ENCODE data around the gene TSPAN9.

The TSPAN9 gene

DNA sequence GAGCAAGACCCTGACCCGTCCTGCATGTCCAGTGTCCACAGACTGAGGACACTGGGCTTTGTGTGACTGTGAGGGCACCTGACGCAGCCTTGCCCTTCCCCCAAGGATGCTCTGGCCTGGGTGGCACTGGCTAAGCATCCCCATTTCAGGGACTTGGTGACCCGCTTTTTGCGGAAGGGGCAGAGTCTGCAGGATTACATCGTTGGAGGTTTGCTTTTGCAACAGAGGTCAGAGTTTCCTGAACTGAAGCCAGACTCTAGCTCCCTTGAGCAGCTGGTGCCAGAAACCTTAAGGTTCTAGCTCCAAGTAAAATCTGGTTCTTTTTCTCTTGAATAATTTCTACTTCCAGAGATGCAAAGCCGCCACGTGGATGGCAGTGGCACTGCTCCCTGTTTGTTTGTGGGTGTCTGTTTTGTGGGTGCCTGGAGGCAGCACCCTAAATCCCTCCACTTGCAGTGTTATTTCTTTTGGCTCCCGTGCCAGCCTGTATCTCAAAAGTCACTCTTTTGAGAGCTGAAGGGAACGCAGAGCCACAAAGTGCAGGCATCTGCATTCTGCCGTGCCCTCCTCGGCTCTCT is 184.7 kb downstream of the TSPAN9 start:
- DNase-seq: no peak

DNA sequence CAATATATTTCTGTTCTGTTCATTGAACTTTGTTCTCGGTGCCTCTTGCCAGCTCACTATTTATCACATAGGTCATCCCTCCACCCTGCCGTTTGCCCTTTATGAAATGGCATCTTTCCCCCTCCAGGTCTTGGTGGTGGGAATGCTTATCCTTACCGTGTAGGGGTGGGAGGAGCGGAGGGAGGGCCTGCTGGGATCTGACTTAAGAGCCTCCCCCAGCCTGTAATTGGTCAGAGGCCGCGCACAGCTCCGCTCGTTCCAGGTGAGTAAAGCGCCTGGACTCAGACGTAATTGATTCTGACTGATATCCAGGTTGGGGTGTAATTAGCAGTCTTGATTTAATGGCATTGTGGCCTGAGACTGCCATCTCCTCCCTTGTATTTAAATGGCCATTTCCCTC is 185.3 kb downstream of the TSPAN9 start:
- no peak for DNase-seq

DNA sequence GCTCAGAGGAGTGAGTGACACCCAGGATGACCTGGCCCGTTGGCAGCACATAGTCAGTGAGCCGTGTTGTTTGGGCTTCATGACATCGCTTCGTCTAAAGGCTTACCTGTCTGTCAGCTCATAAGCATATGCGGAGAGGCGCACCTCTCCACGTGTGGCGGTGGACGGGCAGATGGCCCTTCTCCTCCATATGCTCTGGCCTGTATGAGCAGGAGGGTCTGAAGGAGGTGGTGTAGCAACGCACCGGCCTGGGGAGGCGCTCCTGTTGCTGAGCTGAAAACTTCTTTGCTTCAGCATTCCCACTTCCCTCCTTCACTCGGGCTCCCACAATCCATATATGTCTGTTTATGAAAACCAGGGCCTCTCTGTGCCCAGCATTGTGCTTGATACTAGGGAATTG is 186.1 kb downstream of the TSPAN9 start:
- no peak for DNase-seq

DNA sequence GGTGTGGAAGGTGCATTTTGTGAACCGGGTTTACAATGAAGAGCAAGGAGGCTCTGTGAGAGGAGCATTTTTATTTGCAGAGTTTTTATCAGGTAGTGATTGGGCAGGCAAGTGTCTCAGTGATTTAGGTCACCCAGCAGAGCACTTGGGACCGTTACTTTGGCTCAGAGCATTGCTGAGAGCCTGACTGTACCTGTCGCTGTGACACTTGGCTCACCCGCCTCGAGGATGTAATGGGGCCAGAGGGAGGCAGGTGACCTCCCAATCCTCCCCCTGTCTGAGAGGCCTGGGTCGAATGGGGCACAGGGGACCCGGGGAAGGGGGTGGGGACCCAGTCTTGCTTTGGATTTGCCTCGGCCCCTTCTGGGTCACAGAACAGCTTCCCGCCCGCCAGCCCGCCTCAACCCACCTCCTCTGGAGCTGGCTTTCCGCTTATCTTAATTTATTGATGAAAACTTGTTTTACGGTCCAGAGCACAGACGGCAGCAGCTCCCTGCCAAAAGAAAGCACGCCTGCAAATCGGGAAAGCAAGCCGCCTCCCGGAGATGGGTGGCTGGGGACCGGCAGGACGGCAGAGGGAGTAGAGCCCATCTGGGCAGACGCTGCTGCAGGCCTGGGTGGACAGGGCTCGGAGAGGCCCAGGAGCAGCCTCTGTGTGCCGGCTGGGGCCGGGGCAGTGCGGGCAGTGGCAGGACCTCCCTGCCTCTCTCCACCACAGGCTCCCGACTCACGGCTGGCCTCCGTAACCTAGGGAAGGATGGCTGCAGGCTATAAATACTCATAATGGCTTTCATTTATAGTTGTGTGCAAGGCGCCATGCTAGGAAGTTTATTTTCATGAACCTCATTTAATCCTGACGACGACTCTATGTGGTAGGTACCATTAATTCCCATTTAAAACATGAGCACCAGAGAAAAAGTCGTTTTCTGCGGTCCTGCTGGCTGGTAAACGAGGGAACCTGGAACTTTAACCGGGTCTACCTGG is 187.1 kb downstream of the TSPAN9 start:
- no peak for DNase-seq

DNA sequence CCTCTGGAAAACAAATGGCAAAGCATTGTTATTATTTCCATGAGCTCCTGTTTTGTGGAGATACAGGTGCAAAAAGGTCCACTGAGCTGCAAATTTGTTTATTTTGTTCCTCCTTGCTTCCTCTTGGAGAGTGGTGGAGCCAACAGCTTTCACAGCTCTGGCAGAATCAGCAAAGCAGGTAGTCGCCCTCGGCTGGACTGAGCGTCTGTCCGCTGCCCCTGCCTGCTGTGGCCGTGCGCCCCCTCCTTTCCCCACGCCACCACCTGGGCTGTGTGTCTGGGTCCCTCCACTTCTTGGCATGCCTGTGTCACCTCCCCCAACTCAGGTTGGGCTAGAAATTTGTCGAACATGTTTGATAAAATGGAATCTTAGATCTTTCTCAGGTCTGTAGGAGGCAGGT is 188.2 kb downstream of the TSPAN9 start:
- DNase-seq: no peak

DNA sequence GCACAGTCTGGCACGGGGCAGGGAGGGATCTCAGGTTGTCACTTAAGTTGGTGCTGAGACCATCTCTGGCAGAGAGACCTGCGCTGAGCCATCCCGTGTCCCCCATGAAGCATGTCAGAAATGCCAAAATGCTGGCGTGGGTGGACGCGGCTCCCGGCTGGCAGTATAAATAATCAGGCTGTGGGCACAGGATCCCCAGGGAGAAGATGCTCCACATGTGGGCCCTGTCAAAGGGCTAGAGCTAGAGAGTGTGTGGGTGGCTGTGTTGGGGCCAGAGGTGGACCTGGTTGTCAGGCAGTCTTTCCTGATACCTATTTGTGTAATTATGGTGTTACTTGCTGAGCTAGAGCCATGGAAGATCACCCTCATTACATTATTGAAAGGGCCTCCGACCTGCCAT is 189.5 kb downstream of the TSPAN9 start:
- DNase-seq: no peak

DNA sequence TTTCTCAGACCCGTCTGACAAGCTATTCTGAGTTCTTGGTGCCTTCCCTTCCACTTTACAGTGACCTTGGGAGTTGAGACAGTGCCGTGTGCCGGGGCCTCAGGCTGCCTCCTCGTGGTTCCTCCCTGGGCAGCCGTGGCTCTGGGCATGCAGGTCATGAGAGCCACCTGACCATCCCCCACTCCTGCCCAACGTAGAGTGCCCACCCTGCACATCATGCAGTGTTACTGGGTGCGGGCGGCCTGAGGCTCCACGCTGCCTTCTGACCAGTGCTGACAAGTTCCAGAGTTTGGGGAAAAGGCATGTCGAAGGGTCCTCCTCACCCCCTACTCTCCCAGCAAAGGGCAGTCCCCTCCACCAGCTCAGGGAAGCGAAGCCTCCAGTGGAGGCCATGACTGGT is 190.5 kb downstream of the TSPAN9 start:
- DNase-seq: no peak

DNA sequence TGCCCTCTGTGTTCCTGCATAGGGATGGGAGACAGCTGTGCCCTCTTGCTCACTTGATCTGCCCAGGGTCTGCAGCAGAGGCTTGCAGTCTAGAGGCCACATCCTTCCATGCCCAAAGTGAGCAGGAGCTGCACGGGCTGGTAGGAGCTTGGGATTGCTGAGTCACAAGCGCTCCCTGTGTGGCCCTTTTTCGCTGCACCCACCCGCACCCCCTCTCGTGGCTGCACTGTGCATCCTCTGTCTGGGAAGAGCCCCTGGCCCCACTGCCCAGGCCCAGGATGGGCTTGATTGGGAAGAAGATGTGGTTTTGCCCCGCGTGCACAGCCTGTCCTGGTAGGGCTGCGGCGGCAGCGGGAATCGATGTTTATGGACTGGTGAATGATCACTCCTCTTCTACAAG is 192.4 kb downstream of the TSPAN9 start:
- no peak for DNase-seq

DNA sequence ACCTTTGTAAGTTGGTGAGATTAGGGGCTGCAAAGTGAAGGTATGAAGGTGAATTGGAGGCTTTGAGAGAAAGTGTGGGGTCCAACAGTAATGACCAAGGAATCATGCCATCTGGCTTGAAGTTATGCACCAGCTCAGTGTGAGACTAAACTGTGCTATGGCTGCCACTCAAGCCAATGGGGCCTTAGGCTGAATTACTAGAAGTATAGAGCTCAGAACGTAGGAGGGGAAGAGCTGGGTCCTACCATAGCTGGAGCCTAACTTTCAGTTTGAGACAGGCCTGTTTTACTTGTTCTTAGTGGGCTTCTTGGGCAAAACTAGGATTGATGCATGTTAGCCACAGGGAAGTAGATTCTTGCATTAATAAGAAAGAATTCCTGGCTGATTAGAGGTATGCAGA is 194.0 kb downstream of the TSPAN9 start:
- DNase-seq: no peak

DNA sequence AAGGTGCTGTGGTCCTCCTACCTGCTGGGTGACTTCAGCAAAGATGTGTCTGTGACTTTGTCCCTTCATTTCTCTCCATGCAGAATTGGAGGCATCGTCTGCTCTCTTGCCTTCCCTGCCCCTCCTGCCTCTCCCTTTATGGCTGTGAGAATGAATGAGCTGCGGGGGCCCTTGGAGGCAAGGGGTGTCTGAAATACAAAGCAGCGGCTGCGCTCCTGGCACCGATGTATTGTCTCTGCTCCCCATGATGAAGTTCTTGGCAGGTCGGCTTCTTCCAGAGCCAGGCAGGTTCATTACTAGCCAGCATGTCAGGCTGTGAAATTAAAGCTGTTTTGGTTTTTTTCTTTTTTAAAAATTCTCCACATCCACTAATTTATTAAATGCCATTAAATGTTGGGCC is 194.5 kb downstream of the TSPAN9 start:
- DNase-seq: no peak

DNA sequence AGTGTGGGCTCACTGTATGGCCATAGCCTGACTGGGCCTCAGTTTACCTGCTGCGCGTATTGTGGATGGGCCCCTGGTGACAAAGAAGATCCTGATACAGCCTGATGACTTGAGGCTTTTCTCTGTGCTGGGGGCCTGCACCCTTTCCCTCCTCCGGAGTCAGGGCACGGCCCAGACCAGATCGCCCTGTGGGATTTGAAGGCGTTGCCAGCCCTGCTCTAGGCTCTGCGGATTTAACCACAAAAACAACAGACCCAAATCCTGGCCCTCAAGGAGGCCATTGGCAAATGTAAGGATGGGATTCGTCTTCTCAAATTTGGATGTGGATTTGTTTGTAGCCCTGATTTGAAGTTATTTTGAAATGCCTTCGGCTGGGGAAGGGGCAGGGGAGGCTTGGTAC is 195.8 kb downstream of the TSPAN9 start:
- DNase-seq: no peak

DNA sequence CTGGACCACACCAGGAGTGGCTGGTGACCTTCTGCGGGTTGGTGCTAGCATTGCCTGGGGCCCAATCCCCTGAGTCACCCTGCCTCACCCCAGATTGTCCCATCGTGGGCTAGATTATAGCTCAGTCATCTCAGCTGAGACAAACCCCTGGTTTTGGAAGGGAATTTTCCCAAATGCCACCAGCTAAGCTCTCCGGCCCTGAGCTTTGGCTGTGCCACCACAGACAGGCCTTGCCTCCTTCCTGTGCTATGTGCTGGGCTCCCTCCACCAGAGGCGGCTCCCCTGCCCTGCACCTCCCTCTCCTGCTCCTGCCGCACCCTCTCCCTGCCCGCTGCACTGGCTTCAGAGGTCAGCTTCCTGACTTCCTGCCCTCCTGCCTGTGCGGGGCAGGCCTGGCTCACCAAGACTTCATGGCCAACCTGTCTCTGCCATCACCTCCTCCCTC is 196.3 kb downstream of the TSPAN9 start:
- DNase-seq: peak; percentile 74

DNA sequence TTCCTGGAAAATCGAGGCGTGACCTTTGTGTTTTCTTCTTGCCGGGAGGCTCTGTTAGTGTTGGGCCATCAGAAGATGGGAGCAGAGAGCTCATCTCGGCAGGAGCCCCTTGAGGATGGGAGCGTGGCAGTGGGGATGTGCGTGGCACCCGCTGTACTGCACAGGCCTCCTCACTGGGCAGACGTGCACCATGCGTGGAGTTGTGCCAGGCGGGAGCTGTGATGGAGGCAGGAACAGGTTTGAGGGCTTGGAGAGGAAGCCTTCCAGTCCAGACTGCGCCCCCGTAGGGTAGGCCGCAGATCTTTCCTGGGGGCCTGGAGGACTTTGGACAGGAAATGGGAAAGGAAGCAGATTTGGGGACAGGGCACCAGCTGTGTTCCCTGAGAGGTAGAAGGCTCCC is 197.5 kb downstream of the TSPAN9 start:
- no peak for DNase-seq

DNA sequence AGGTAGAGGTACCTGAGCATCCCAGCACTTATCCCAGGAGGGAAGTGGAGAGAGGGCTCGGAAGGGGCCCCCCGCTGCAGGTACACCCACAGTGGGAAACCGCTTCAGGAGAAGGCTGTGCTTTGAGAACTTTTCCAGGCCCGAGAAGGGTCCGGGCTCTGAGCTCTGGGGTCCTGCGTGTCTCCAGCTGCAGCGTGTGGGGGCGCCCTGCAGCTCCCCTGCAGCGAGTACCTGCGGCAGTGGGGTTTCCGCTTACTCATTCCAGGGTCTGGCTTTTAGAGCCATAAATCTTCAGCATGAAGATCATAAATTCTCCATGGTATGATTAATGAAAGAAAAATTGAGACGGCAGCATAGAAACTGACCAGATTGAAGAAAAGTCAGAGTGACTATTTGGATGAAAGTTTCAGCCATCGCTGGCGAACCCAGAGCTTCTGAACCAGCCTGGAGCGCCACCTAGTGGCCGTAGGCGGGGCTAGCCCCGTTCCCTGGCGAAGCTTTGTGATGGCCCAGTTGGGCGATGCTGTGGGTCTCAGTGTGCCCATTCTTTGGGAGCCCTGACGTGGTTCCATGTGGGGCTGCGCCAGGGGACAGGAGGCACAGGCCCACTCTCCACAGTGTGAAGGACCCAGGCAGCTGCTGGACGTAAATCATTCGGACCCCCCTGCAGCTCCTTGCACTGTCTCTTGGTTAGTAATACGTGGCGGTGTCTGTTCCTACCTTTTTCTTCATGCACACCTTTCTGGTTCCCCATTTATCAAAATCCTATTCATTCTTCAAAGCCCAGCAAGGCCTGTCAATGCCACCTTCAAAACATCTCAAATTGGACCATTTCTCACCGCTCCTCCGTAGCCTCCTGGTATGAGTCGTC is 198.2 kb downstream of the TSPAN9 start:
- DNase-seq: peak; percentile 66

DNA sequence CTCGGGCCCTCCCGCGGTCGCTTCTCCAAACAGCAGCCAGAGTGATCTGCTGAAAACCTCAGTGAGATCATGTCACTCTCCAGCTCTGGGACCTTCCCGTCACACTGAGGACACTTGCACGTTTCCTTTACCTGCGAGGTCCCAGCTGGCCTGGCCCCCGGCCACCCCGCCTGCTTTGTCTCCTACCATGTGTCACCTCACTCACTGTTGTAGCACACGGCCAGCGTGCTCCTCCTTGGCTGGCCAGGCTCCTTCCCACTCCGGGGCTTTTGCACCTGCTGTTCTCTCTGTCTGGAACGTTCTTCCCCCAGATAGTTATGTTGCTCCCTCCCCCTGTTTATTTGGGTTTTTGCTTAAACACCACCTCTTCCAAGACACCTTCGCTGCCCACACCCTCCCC is 199.0 kb downstream of the TSPAN9 start:
- DNase-seq: no peak

DNA sequence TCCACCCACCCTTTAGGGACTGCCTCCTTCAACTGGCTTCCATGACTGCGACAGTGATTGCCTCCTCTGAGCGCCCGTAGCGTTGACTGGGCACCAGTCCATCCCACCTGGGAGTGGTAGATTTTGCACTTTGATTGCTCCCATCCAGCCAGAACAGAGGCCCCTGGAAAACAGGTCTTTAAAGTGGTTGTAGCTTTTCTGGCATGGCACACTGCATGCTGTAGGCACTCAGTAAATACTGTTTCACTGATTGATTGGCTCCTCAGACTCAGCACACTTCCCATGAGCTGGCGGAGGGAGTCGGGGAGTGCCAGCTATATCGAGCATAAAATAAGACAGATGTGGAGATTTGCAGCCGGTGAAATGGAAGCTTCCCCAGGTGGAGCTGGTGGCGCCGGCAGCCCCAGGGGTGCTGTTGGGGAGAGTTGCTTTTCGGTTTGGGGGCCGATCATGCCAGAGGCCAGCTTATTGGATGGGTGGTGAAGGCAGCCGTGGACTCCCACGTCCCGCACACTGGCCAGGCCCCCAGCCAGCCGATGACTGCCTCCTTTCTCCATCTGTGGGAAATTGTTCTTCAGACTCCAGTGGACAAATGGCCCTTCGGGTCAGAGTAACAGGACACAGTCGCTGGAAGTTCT is 200.2 kb downstream of the TSPAN9 start:
- no peak for DNase-seq

DNA sequence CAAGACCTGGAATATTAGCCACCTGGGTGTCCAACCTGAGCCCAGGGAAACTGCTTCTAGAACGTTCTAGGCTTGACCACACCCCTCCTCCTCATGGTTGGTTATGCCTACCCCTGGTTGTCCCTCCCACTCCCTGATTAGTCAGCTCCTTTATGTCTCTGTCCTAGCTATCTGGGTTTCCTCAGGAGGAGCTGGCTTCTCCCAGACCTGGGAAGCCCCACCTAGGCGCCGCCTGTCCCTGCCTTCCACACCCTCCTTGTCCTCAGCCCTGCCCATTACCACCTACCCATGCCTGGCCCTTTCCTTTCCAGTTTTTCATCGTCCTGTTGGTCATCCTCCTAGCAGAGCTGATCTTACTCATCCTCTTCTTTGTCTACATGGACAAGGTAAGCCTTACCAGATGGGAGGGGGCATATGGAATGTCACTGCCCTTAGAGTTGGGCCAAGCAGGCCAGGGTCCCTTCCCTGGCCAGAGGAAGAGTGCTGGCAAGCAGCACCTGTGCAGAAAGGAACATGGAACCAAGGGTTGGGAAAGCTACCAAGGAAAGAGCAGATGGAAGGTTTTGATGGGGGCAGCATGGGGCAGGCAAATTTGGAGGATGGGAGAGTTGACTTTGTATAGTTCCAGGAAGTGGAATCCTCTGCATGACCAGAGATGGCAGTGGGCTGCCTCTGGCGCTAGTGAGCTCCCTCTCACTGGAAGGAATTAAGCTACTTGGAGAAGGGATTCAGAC is 201.7 kb downstream of the TSPAN9 start:
- DNase-seq: no peak

DNA sequence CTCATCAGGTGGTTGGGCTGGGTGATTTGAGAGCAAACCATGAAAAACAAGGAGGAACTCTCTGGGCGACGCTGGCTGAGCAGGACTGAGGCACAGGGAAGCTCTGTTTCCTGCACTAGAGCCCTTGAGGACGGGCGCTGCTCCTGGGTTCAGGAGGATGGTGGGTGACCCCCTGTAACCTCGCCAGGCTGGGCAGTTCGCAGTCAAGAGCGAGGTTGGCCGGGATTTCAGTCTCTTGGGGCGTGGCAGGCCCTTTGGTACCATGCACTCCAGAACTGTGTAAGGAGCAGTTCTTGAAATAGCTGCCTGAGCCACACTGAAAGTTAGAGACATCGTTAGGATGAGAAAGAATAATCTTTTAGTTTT is 202.2 kb downstream of the TSPAN9 start:
- DNase-seq: no peak

DNA sequence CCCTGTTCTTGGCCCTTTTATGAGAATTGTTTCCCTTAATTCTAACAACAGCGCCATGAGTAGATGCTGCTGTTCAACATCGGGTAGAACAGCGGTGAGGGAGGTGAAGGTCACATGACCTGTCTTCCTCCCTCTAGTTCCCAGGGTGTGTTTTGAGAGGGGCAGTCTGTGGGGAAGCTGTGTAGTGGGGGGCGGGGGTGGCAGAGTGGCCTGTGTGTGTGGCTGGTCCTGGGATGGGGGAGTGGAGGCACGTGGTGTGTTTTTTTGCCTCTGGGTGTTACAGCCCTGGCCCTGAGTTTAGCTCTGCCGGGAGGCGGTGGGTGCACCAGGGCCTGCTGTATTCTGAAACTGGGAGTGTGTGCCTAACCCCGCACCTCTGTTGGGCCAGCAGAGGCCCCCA is 202.7 kb downstream of the TSPAN9 start:
- no peak for DNase-seq

DNA sequence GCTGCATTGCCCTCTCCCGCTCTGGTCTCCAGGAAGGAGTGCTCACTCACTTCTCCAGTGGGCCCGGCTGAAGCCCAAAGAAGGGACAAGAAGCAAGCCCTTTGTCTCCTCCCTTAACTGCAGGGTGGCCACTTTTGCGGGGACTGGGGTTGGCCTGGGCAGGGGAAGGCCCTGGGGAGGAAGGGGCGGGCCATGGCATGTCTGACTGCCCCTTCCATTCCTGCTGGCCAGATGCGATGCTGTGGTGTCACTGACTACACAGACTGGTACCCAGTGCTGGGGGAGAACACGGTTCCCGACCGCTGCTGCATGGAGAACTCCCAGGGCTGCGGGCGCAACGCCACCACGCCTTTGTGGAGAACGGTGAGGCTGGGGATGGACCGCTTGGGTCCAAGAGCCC is 203.8 kb downstream of the TSPAN9 start:
- no peak for DNase-seq

DNA sequence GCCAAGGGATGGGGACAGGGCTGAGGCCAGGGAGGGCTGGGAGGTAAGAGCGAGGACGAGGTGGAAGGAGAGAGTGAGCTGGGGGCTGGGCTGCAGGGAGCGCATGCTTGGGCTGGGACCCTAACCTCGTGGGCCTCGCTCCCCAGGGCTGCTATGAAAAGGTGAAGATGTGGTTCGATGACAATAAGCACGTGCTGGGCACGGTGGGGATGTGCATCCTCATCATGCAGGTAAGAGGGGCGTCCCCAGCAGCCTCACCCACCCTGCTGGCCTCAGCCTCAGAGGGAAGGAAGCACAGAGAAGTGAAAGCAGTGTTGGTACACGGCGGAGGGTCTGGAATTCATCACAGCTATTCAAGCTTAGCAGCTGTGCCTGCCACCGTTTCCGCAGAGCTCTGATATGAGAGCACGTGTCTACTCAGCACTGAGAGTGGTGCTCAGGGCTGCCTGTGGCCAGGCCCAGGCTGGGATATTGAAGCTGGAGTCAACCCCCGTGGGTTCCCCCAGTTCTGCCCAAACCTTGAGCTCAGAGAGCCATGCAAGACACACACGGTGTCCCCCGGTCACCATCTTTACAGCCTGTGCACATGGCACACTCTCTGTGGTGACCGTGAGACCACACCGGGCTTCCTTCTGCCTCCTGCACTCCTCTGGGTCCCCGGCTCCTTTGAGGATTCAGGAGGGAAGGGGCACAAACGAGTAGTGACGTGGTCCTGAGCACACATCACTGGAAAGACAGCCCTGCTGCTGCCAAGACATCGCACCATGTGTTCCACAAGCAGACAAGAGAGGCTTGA is 204.6 kb downstream of the TSPAN9 start:
- DNase-seq: no peak

DNA sequence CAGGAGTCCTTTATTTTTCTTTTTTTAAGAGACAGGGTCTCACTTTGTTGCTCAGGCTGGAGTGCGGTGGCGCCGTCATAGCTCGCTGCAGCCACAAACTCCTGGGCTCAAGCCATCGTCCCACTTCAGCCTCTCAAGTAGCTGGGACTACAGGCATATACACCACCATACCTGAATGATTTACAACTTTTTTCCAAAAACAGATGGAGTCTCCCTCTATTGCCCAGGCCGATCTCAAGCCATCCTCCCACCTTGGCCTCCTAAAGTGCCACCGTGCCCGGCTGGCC is 205.1 kb downstream of the TSPAN9 start:
- no peak for DNase-seq
